Measurements from ENCODE around the gene MUC5AC.
"Not testable (repeated sequence)": the region's sequence is repeated elsewhere in the genome, so short reads cannot be mapped to it uniquely, and the experiment has no call there.

The MUC5AC gene

GRCh38 chr11:1148752-1149180 lies 9.0 kb upstream of the MUC5AC start:
- DNase-seq (ENCODE audit: low read depth), result no peak

GRCh38 chr11:1149545-1149944 lies 8.2 kb upstream of the MUC5AC start:
- DNase-seq (ENCODE audit: low read depth), result no peak

- DNase-seq (ENCODE audit: low read depth), result no peak
These were observed 7.6 kb upstream of the MUC5AC start for GRCh38 chr11:1150116-1150515.

- no peak for DNase-seq (ENCODE audit: low read depth)
These were observed 6.9 kb upstream of the MUC5AC start for GRCh38 chr11:1150769-1151365.

- DNase-seq (ENCODE audit: low read depth), result no peak
These were observed 6.1 kb upstream of the MUC5AC start for GRCh38 chr11:1151366-1152315.

- DNase-seq (ENCODE audit: low read depth), result no peak
These were observed 5.2 kb upstream of the MUC5AC start for GRCh38 chr11:1152316-1153104.

- DNase-seq (ENCODE audit: low read depth), result no peak
These were observed 4.4 kb upstream of the MUC5AC start for GRCh38 chr11:1153105-1153950.

GRCh38 chr11:1153951-1154493 lies 3.7 kb upstream of the MUC5AC start:
- DNase-seq (ENCODE audit: low read depth), result peak; percentile 88

- not testable (repeated sequence) for DNase-seq (ENCODE audit: low read depth)
These were observed 3.1 kb upstream of the MUC5AC start for GRCh38 chr11:1154656-1155055.

GRCh38 chr11:1155274-1155693 lies 2.5 kb upstream of the MUC5AC start:
- no peak for DNase-seq (ENCODE audit: low read depth)

GRCh38 chr11:1156506-1157340 lies 1.0 kb upstream of the MUC5AC start:
- no peak for DNase-seq (ENCODE audit: low read depth)

- DNase-seq (ENCODE audit: low read depth), result no peak
These were observed 460 bp upstream of the MUC5AC start for GRCh38 chr11:1157341-1157644.

GRCh38 chr11:1158681-1159487 lies 1.1 kb downstream of the MUC5AC start:
- DNase-seq (ENCODE audit: low read depth), result no peak

GRCh38 chr11:1159488-1160220 lies 1.9 kb downstream of the MUC5AC start:
- not testable (repeated sequence) for DNase-seq (ENCODE audit: low read depth)

GRCh38 chr11:1160231-1161101 lies 2.7 kb downstream of the MUC5AC start:
- DNase-seq (ENCODE audit: low read depth), result no peak

GRCh38 chr11:1161410-1162137 lies 3.8 kb downstream of the MUC5AC start:
- no peak for DNase-seq (ENCODE audit: low read depth)

GRCh38 chr11:1162138-1162475 lies 4.4 kb downstream of the MUC5AC start:
- DNase-seq (ENCODE audit: low read depth), result no peak

All from GM04503 (cell line).